GM12801 (cell line): Measurements from ENCODE around the gene SEL1L.

ENCODE experiments used
- TF ChIP-seq, protein P1 (sequence below): IDR thresholded peaks from one replicate; pipeline ENCODE4 v1.5.1; 2011; ENCODE audit warnings: control low read depth; ENCODE audit not compliant: insufficient read length; ENCODE audit errors: extremely low read depth

SEL1L gene

DNA sequence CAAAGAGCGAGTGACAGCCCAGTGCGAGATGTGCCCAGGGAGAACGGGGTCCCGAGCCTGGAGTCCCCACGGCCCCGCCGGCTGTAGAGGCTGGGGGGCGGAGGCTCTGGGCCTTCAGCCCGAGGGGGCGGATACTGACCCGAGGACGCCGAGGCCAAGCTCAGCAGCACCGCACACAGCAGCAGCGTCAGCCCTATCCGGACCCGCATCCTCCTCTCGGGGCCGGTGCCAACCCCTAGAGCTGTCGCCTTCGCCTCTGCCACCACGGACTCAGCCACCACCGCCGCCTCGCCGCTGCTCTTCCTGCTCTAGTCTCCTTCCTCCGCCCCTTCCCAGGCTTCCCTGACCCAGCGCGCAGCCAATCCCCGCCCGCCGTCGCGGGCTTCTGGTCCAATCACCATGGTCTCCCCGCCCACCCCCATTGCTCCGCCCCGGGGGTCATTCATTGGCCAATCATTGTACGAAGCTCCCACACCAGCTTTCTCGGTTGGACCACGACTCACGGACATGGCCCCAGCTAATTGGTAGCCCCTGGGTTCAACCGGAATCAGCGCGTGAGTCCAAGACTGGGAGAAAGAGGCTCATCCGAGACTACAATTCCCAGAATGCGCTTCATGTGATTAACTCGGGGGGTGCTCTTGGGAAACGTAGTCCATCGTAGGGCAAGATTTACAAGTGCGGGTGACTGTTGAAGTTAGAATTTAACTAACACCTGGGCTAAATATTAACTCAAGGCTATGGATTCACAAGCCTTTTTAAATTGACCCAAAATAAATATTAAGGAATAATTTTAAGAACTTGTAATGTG is at the start of gene SEL1L:
TSS of gene SEL1L (minus strand) at position 318 of the 808 bp plus-strand sequence. CDS start at position 209, 109 bp downstream.
- TF ChIP-seq, protein P1, sequence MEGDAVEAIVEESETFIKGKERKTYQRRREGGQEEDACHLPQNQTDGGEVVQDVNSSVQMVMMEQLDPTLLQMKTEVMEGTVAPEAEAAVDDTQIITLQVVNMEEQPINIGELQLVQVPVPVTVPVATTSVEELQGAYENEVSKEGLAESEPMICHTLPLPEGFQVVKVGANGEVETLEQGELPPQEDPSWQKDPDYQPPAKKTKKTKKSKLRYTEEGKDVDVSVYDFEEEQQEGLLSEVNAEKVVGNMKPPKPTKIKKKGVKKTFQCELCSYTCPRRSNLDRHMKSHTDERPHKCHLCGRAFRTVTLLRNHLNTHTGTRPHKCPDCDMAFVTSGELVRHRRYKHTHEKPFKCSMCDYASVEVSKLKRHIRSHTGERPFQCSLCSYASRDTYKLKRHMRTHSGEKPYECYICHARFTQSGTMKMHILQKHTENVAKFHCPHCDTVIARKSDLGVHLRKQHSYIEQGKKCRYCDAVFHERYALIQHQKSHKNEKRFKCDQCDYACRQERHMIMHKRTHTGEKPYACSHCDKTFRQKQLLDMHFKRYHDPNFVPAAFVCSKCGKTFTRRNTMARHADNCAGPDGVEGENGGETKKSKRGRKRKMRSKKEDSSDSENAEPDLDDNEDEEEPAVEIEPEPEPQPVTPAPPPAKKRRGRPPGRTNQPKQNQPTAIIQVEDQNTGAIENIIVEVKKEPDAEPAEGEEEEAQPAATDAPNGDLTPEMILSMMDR, result no peak

DNA sequence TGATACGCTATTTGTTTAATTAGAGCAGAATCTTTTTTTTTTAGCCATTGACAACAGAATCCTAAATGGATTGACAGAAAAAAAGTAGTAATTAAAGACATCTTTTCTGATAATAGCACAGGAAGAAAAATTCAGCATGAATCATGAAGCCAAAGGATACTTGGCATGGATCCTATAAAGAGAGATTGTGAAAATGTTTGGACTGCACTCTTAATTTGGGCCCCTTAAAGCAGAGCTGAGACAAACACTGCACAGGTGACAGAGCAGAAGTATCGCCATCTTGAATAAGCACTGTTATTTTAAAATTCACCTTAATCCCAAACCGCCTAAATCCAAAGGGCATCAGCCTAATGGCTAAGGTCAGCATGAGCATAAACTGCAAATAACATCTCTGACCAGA is 48.8 kb upstream of the SEL1L start:
- TF ChIP-seq, protein P1, result no peak

DNA sequence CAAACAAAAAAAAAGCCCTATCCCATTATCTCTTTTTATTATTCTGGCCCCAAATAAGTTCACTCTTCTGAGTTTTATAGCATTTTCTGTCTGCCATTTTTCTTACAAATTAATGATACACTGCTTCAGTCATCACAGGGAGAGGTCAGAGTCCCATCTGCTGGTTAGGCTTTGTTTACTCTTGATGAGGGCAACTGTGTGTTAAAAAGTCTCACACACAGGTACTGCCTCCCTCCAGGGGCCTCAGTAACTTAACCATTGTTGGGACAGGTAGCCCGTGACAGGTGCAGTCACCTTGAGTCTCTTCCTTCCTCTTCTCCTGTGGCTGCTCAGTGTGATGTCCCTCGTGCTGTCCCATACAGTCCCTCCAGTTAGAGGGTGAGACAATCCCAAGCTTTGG is 45.5 kb upstream of the SEL1L start:
- TF ChIP-seq, protein P1, result no peak

DNA sequence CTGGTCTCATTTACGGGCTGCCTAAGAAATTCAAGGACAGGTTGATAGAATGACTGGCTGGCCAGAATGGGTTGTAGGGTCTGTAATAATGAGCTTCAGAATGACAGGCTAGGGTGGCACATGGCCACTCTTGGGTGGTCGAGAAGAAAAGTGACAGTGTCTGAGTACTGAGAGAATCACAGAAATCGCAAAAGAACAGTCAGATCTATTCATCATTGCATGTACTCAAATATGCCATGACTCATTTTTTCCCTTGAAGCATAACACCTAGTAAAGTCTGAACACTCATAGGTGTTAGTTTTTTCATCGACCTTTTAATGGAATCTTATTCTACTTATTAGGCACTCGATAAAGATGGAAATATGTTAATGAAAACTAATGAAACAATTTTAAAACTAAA is 37.8 kb upstream of the SEL1L start:
- TF ChIP-seq, protein P1, result no peak

DNA sequence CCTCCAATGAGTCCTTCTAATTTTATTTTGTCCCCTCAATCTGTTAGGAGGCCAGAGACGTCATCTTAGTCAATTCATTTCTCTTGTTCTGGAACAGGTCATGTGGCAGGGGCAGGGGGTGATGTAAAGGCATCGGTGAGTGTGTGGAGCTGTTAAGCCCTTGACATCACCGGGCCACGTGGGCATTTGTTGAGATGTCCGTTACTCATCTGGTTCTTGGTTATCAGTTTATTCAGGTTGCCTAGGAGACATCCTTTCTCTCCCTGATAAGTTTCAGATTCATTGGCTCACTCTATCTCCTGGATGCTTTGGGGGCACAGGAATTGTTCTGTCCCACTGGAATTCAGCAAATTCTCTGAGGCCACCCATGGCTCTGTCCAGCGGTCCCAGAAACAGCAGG is 33.6 kb upstream of the SEL1L start:
- TF ChIP-seq, protein P1, result no peak

DNA sequence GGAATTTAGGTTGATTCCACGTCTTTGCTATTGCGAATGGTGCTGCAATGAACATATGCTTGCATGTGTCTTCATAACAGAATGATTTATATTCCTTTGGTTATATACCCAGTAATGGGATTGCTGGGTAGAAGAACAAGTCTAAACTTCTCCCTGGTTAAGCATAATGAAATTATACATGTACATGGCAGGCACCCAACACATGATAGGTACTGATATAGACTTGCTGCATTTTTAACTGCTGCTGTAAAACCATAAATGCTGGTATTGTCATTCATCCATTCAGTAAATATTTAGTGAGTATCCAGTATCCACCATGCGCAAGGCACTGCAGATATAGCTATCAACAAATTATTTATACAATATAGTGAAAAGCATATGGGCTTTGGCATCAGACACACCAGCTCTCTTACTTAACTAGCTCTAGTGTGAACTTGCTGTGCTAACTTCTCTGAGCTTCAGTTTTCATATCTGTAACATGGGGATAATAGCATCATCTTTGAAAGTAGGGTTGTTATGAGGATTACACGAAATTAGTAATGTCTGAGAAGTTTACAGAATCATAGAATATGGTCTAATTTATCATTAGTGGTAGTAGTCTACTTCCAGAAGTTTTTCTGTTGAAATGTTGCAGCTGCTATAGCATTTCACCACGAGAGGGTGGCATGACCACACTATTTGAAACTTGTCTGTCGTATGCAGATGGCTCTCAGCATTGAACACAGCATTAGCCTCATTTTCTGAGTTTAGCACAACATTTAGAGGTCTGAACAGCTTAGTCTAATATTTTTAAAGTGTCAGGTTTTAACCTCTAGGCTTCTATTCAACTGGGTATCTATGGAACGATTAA is 32.0 kb upstream of the SEL1L start:
- TF ChIP-seq, protein P1, result no peak

DNA sequence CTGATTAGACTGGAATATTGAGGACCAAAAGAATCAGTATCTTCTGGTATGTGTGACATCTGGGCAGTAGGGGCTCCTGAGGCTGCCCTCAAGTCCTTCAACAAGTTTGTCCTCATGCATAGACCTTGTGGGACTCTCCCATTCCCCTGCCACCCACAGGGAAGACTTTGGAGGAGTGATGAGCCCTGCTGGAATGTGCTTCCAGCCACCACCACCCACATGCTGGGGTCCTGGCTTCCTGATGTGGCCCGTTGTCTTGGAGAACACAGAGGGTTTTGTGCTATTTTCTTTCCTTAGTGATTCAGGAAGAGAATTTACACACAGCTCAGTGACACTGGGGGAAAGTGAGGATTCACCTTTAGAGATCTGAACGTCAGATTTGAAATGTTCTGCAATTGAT is 29.2 kb upstream of the SEL1L start:
- TF ChIP-seq, protein P1, result no peak
